ENCODE measurements around the gene GFI1B.

GRCh38 chr9:133035669-133036068 is 57.2 kb downstream of the GFI1B start:
- TF ChIP-seq CTCF (conservative IDR thresholded peaks at IDR 0.05) (no peak), EZH2 (IDR thresholded peaks at IDR 0.05; ENCODE audit: low read depth) (no peak)

All from PC-9 (cell line).